Ovary (tissue), 10 donors: ENCODE measurements around the gene NPR1. TPM values are rescaled to one million over a fixed set of nuclear protein-coding genes. Genes with fewer than 3 reads are reported as not detected.

ENCODE experiments used
- DNase-seq, 5 donors: peaks; one replicate each; pipeline ENCODE4 v3.0.0-alpha.2; 2019 to 2020
- H3K27ac ChIP-seq, 2 donors: fragments of 200-600 bp; one replicate each; pipeline versions ENCODE4 v1.5.1 to v1.8.0; 2019 to 2022
- H3K27me3 ChIP-seq: fragments of 200-600 bp; one replicate; pipeline ENCODE4 v1.8.0; 2022
- H3K36me3 ChIP-seq: fragments of 200-600 bp; sonication (generic); one replicate; pipeline ENCODE4 v1.5.1; 2019
- H3K4me1 ChIP-seq: one replicate; pipeline ENCODE4 v1.8.1; 2013; ENCODE audit warnings: mild to moderate bottlenecking, moderate library complexity; ENCODE audit not compliant: insufficient read depth
- H3K4me3 ChIP-seq: fragments of 200-600 bp; sonication (generic); one replicate; pipeline ENCODE4 v1.5.1; 2017
- H3K9me3 ChIP-seq, 2 donors: fragments of 200-600 bp in 1 of 2; sonication (generic) in 1 of 2; one replicate each; pipeline versions ENCODE4 v1.5.1 to v1.8.1; 2013 to 2019; ENCODE audit warnings: mild to moderate bottlenecking in 1 of 2, moderate library complexity in 1 of 2
- CTCF ChIP-seq, 3 donors: fragments of 450-650 bp in 2 of 3; fragments of 200-600 bp in 1 of 3; IDR thresholded peaks; one replicate each; pipeline versions ENCODE4 v1.5.1 to v1.8.0; 2016 to 2022; ENCODE audit warnings: antibody characterized with exemption in 3 of 3, mild to moderate bottlenecking in 1 of 3
- EP300 ChIP-seq: sonication (generic); formaldehyde crosslinking; IDR thresholded peaks from one replicate; pipeline ENCODE4 v1.6.1; 2017; ENCODE audit warnings: antibody characterized with exemption
- POLR2A ChIP-seq: fragments of 450-650 bp; IDR thresholded peaks from one replicate; pipeline ENCODE4 v1.6.1; 2017; ENCODE audit warnings: antibody characterized with exemption, mild to moderate bottlenecking, moderate library complexity
- WGBS, 3 donors: extraction: QIAGEN DNeasy Blood & Tissue Kit in 1 of 3; methylation state at CpG; one replicate each; pipeline versions ENCODE4 v1.1.5 to v1.1.7; 2013 to 2017; 5-methylcytosine and 5-hydroxymethylcytosine counted together
- intact Hi-C, 4 donors: fragments of 100-400 bp; cut with DNase I; formaldehyde crosslinking; loops; one replicate each; pipeline versions ENCODE4 v1.11.0 to v1.15.1; 2022 to 2023
- long read RNA-seq, 3 donors: library from polyadenylated mRNA in 2 of 3; unstranded in 2 of 3; transcript quantifications; one replicate each; pipeline ENCODE4 v2.0.0 and lab custom pipeline, GENCODE V29; 2021 to 2026
- polyA plus RNA-seq, 2 donors: library from polyadenylated mRNA; stranded (reverse); fragments of 200-250 nt in 1 of 2; fragments of 350-450 nt in 1 of 2; fragmentation: Illumina TruSeq in 1 of 2; extraction: RNeasy Lipid Tissue Mini Kit (QIAGEN cat#74804) in 1 of 2; gene quantifications; one replicate each; pipeline ENCODE4 v1.2.3, GENCODE V29; 2013 to 2014
- total RNA-seq, 7 donors: library from RNA; depleted of rRNA in 2 of 7; stranded (reverse); fragments of >200 nt in 2 of 7; fragmentation: NEBNext Ultra II Directional in 3 of 7; extraction: Animal tissue kit (Norgen Biotek cat#: 25700) in 3 of 7; gene quantifications; one replicate each; pipeline versions ENCODE4 v1.1.0 to v1.2.4, GENCODE V29; 2016 to 2023
- donor health status: DM: no; HTN: no; CAD: no; lungs with moderate emphysema.
- donor health status: DM: no; HTN: no; CAD: no.
- donor health status: Bipolar disorder and iron deficiency.
- donor health status: DM: yes; HTN: yes; CAD: no.
- donor health status: DM: no; HTN: no; CAD: no.
- donor health status: DM: yes; HTN: yes; CAD: no.

NPR1 gene
- total RNA-seq = 10 to 100 TPM; 23.6 to 96.5 (median 50.7) TPM
- 10 to 100 TPM; 20.6 to 31.3 TPM for polyA plus RNA-seq
- long read RNA-seq, donor 1, full-length matches to known transcripts = 39 of 132 reads
- long read RNA-seq, donor 1, partial matches to known transcripts = 71 of 132 reads
- long read RNA-seq, donor 1, other reads (novel, unspliced or antisense) = 22 of 132 reads
- long read RNA-seq, donor 2, full-length matches to known transcripts = 2 of 2 reads
- long read RNA-seq, donor 2, partial matches to known transcripts = 0 of 2 reads
- long read RNA-seq, donor 2, other reads (novel, unspliced or antisense) = 0 of 2 reads
- long read RNA-seq, donor 3, full-length matches to known transcripts = 201 of 360 reads
- long read RNA-seq, donor 3, partial matches to known transcripts = 105 of 360 reads
- long read RNA-seq, donor 3, other reads (novel, unspliced or antisense) = 54 of 360 reads

GRCh38 chr1:153678519-153679336 is at the start of gene NPR1:
Gene NPR1, plus strand, starts transcription at chr1:153678688. Its CDS starts 421 bp downstream, at chr1:153679109.
- H3K9me3 ChIP-seq = no peaks in the 10 kb centered on the region
- no peaks in the 10 kb centered on the region for H3K27me3 ChIP-seq
- no peaks in the 10 kb centered on the region for H3K4me1 ChIP-seq
- peak within 1 kb of the TSS; percentile 64 for H3K4me3 ChIP-seq
- H3K27ac ChIP-seq = peak within 1 kb of the TSS; percentile 65 to 78
- intact Hi-C loops = loop anchor here in 3 of 4 donors (2.0 to 10.0 kb wide), 6 partner anchors 69 to 309 kb away; partner anchors contain the start of genes DENND4B (in 2 of the 3) and RAB13 (in 2 of the 3)
- DNase-seq = peak; percentile 80 to 86 (median 81)
- WGBS, 3 donors = 0 to 1% (median 0%) methylated on average over 48 to 78 of the region's 78 CpGs
- TF ChIP-seq EP300 (no peak), CTCF (IDR thresholded peaks at IDR 0.05) (no peak), POLR2A (no peak)
- H3K36me3 ChIP-seq = no peaks in the 10 kb centered on the region

GRCh38 chr1:153629343-153629665 is 49.2 kb upstream of the NPR1 start:
- intact Hi-C loops = loop anchor here in 1 of 4 donors (10.0 kb wide), 1 partner anchor 55 kb away; no protein-coding TSS in a partner anchor
- H3K27ac ChIP-seq = no peak overlapping the region

GRCh38 chr1:153629971-153630370 is 48.5 kb upstream of the NPR1 start:
- no peak for DNase-seq
- H3K36me3 ChIP-seq = no peaks in the 10 kb centered on the region
- 67 to 94% (median 92%) methylated on average over 1 of the region's 1 CpG for WGBS, 3 donors
- TF ChIP-seq CTCF (IDR thresholded peaks at IDR 0.05) = no peak
- TF ChIP-seq EP300 = no peak
- no peak for TF ChIP-seq POLR2A
- no peaks in the 10 kb centered on the region for H3K27me3 ChIP-seq
- intact Hi-C loops = loop anchor here in 2 of 4 donors (10.0 kb wide), 2 partner anchors 55 to 115 kb away; no protein-coding TSS in a partner anchor
- no peaks in the 10 kb centered on the region for H3K9me3 ChIP-seq
- H3K27ac ChIP-seq = no peak overlapping the region
- peaks cover 3% of the 10 kb centered on the region for H3K4me1 ChIP-seq
- no peak overlapping the region for H3K4me3 ChIP-seq

More at GRCh38 chr1:153629343-153629665, 49.2 kb upstream of the NPR1 start:
- TF ChIP-seq POLR2A (no peak), CTCF (IDR thresholded peaks at IDR 0.05) (no peak), EP300 (no peak)
- Histone ChIP-seq H3K4me1 (peaks cover 3% of the 10 kb centered on the region), H3K27me3 (no peaks in the 10 kb centered on the region), H3K9me3 (no peaks in the 10 kb centered on the region), H3K36me3 (no peaks in the 10 kb centered on the region), H3K4me3 (no peak overlapping the region)
- peak in 1 of 5 donors; percentile 18 for DNase-seq
- WGBS, 3 donors = 71 to 78% (median 77%) methylated on average over 5 of the region's 5 CpGs

- no peak for DNase-seq
- WGBS, 3 donors = 85 to 91% (median 89%) methylated on average over 7 of the region's 7 CpGs
- H3K4me1 ChIP-seq = peaks cover 3% of the 10 kb centered on the region
Observed at GRCh38 chr1:153630384-153630783, 48.1 kb upstream of the NPR1 start.

More at GRCh38 chr1:153630384-153630783, 48.1 kb upstream of the NPR1 start:
- Histone ChIP-seq H3K9me3 (no peaks in the 10 kb centered on the region), H3K27me3 (no peaks in the 10 kb centered on the region), H3K4me3 (no peak overlapping the region), H3K27ac (no peak overlapping the region), H3K36me3 (no peaks in the 10 kb centered on the region)
- TF ChIP-seq EP300 = no peak
- TF ChIP-seq POLR2A = no peak
- no peak for TF ChIP-seq CTCF (IDR thresholded peaks at IDR 0.05)
- intact Hi-C loops = loop anchor here in 1 of 4 donors (10.0 kb wide), 1 partner anchor 116 kb away; no protein-coding TSS in a partner anchor
